Breast epithelium (tissue), 3 donors: ENCODE data around the gene FSTL5.

Source experiments
- POLR2AphosphoS5 ChIP-seq, 3 donors: sonication (generic); formaldehyde crosslinking; IDR thresholded peaks; one replicate each; pipeline ENCODE4 v1.6.1; 2017; ENCODE audit warnings: antibody characterized with exemption in 3 of 3
- TF ChIP-seq, protein P1 (sequence below), 3 donors: fragments of 450-650 bp; IDR thresholded peaks; one replicate each; pipeline ENCODE4 v1.5.1; 2016 to 2017; ENCODE audit warnings: antibody characterized with exemption in 3 of 3, mild to moderate bottlenecking in 3 of 3, moderate library complexity in 3 of 3

GRCh38 chr4:161538941-161539340 lies 624.9 kb downstream of the FSTL5 start:
- no peak for TF ChIP-seq POLR2AphosphoS5 (IDR thresholded peaks at IDR 0.05)
- TF ChIP-seq, protein P1, sequence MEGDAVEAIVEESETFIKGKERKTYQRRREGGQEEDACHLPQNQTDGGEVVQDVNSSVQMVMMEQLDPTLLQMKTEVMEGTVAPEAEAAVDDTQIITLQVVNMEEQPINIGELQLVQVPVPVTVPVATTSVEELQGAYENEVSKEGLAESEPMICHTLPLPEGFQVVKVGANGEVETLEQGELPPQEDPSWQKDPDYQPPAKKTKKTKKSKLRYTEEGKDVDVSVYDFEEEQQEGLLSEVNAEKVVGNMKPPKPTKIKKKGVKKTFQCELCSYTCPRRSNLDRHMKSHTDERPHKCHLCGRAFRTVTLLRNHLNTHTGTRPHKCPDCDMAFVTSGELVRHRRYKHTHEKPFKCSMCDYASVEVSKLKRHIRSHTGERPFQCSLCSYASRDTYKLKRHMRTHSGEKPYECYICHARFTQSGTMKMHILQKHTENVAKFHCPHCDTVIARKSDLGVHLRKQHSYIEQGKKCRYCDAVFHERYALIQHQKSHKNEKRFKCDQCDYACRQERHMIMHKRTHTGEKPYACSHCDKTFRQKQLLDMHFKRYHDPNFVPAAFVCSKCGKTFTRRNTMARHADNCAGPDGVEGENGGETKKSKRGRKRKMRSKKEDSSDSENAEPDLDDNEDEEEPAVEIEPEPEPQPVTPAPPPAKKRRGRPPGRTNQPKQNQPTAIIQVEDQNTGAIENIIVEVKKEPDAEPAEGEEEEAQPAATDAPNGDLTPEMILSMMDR (IDR thresholded peaks at IDR 0.05) = no peak
